ENCODE results near the gene ZNF614.
A peak's percentile ranks its signal among the peaks of the same experiment; 100 is the strongest.
"Not testable (repeated sequence)": the region's sequence is repeated elsewhere in the genome, so short reads cannot be mapped to it uniquely, and the experiment has no call there.

The ZNF614 gene

DNA sequence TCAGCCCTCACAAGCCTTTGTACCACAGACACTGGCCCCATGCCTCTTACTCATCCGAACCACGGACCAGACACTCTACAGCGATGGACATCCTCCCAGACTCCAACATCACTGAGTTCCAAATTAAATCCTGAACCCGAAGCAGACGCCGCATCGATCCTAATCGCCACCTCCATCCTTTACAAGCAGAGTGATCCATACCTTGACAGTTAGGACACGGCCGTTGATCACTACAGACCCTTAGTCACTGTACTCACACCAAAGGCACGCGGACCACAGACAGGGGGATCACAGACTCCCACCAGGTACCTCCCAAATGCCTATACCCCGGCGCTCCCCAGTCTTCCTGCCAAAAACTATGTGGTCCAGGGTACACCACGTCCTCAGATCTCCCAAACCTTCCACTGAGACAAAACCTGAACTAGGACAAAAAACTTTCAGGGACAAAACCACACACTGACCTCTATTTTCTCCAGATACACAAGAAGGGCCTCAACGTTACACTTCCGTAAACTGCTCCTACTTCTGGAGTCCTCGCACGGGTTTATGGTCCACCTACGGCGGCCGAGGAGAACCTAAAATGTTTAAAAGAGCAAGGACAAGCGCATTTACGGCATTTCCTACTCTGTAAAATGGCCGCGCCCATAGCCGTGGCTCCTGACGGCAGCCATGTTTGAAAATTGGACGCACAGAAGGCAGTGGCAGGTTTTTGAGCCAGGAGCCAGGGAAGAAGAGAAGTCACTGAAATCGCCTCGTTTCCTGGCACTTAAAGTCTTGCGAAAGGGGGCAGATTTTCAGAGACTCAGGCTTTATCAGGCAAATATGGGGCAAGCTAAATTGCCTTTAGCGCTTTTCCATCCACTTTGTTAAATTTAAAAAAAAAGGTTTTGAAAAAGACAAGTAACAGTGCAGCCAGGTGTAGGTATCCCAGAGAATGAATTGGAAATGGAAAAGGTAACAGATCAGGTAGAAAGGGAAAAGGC is 41.6 kb downstream of the ZNF614 start, which contains the start of gene ZNF350:
ZNF350 (minus strand) TSS at position 532 of the 983 bp plus-strand sequence. CDS start 12,480 bp downstream, outside the sequence.
- peak; percentile 85 for DNase-seq

DNA sequence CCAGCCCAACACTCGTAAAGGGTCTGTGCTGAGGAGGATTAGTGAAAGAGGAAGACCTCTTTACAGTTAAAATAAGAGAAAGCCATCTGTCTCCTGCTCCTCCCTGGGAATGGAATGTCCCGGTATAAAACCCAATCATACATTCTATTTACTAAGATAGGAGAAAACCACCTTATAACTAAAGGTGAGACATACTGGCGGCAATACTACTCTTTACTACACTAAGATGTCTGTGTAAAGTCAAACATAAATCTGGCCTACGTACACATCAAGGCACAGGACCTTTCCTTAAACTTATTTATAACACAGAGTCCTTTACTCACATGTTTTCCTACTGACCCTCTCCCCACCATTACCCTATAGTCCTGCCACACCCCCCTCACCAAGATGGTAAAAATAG is 44.8 kb downstream of the ZNF614 start:
- DNase-seq, result no peak

DNA sequence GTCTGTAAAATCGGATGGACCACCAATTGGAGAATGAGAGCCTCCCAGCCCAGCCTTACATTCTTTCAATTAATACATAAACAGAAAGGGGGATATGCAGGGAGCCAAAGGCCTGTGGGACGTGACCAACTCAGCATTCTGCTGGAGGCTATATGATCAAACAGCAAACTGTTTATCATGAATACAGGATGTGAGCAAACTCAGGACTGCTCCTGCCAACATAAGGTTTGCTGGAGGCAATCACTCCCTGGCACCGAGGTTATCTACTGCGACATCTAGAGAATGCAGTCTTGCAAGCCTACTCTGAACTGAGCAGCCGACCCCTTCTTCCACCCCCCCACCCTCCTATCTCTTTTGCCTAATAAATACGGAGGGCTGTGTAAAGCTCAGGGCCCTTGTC is 47.3 kb downstream of the ZNF614 start:
- not testable (repeated sequence) for DNase-seq

DNA sequence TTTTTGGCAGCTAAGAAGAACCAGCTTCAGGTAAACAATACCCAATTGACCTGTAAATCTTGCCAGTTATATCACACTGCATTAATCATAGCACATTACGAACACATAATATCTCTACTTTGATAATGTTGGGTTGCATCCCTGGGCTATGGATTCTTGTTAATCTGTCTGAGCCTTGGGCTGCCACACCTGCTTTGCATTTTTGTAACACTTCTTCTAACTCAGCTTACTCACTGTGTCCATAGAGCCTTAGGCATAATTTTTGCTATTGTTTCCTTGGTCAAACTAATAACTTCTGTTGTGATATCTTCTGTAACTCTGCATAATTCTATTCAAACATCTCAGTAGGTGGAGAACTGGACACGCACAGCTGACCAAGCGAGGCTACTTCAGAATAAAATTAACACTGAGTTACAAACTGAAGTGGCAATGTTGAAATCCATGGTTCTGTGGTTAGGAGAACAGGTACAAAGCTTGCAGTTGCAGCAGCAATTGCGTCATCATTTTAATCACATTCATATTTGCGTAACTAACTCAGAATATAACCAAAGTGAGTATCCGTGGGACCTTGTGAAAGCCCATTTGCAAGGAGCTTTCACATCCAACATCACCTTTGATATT is 48.0 kb downstream of the ZNF614 start:
- DNase-seq, result no peak

DNA sequence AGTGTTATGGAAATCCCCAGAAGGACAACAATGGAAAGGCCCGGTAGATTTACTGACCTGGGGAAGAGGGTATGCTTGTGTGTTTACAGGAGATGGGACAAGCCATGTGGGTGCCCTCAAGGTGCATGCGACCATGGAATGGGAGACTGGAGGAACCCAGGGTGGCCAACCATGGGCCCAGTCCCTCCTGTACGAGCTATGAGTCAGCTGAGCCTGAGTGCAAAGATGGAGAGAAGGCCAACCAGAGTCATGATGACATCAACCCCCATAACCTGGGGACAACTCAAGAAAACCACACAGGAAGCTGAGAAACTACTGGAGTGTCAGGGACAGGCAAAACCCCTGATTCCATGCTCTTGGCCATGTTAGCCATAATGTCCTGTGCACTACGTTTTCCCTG is 49.3 kb downstream of the ZNF614 start:
- DNase-seq, result no peak

DNA sequence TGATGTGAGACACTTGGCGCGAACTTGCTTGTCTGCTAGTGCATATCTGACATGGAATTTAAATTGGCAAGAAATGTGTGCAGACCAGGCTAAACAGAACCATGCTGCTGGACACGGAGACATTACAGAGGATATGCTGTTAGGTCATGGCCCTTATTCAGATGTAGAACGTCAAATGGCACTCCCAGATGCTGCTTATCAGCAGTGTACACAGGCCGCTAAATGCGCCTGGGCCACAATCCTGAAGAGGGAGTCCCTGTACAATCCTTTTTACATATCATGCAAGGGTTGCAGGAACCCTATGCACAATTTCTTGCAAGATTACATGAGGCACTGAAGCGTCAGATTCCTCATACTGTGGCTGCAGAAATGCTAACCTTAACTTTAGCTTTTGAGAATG is 50.8 kb downstream of the ZNF614 start:
- DNase-seq, result no peak

DNA sequence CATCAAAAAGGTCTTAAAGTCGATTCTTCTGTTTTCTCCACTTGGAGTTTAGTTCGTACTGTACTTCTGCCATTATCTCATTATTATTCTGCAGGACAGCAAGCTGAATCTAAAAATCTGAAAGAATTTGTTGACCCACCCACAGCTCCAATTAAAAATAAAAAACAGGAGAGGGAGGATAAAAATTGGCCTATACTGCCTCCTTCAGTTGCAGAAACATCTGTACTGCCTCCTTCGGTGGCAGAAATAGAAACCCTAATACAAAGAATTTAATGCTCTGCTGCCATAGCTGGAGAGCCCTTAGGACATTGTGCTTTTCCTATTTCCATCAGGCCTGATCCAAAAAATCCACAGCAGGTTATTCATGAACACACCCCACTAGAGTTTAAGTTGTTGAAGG is 51.3 kb downstream of the ZNF614 start:
- DNase-seq, result no peak

DNA sequence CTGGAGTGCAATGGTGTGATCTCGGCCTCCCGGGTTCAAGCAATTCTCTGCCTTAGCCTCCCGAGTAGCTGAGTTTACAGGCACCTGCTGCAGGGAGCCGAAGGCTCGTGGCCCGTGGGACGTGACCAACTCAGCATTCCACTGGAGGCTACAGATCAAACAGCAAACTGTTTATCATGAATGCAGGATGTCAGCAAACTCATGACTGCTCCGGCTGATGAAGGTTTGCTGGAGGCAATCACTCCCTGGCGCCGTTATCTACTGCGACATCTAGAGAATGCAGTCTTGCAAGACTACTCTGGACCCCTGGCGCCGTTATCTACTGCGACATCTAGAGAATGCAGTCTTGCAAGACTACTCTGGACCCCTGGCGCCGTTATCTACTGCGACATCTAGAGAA is 52.4 kb downstream of the ZNF614 start:
- DNase-seq, result not testable (repeated sequence)

DNA sequence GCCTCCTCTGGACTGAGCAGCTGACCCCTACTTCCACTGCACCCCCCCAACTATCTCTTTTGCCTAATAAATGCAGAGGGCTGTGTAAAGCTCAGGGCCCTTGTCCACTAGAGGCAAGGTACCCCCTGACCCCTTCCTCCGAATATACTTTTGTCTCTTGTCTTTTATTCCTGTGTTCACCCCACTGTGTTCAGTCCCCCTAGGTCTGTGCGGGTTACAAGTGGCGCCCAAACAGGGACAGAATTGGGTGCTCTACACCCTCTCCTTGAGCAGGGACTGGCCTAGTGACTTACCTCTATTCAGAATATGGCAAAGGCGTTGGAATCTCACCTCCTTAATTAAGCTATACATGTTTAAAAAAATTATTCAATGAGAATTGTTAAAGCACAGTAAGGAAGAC is 56.6 kb downstream of the ZNF614 start:
- DNase-seq, result no peak

DNA sequence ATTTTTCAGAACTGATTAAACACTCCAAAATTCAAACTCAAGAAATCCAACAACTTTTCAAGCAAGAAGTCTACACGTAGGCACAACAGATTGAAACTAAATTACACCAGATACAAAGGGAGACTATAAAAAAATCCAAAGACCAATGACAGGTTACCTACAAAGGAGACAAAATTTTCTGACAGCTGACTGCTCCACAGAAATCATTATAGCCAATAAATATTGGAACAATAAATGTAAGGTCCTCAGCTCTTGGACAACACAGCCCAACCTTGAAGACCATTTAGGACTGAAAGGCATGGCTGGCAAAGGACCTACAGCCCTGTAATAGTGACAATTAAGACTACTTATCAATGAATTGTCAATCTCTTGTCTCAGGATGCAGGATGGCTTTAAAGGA is 57.5 kb downstream of the ZNF614 start:
- no peak for DNase-seq

DNA sequence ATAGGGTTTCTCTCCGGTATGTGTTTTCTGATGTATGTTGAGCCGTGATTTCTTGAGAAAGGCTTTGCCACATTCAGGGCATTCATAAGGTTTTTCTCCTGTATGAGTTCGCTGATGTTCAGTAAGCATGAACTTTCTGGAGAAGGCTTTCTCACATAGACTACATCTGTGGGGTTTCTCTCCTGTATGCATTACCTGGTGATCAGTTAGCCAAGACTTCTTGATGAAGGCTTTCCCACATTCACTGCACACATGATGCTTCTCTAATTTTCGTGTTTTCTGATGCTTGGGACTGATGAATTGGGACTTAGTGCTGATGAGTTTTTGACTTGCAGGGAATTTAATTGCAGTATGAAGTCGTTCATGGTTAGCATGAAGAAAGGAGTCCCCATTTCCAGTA is 62.6 kb downstream of the ZNF614 start:
- DNase-seq, result no peak
